HL-60/S4 (cell line): ENCODE measurements around the gene CDC34.

Experiments used
- in situ Hi-C: fragments of 300-500 bp; cut with MboI; formaldehyde crosslinking; loops from 2 replicates; pipeline ENCODE4 v1.14.3; 2022; ENCODE audit warnings: low sequenced_read_pairs

The CDC34 gene

DNA sequence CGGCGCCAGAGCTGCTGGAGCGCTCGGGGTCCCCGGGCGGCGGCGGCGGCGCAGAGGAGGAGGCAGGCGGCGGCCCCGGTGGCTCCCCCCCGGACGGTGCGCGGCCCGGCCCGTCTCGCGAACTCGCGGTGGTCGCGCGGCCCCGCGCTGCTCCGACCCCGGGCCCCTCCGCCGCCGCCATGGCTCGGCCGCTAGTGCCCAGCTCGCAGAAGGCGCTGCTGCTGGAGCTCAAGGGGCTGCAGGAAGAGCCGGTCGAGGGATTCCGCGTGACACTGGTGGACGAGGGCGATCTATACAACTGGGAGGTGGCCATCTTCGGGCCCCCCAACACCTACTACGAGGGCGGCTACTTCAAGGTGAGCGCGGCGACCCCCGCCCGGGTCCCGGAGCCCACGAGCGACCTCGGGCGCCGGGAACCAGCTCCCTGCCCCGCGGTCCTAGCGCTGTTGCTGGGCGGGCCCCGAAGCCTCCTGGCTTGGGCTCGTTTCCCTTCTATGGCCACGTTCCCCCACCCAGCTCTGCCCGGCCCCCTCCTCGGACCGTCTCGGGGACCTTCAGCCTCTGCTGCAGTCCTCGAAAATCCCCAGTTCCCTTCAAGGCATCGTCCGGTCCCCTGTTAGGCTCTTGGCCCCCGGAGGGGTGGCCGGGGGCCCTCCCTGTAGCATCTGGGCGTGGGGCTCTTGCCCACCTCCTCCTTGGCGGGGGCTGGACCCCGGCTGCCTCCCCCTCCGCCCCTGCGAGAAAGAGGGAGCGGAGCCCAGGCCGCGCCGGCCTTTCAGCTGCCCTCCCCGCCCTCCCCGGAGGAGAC lies at the start of gene CDC34:
Gene CDC34, plus strand, starts transcription at position 8 of the 808 bp plus-strand sequence. Its CDS starts 172 bp downstream, at position 180.
- in situ Hi-C loops, result no loop called here

DNA sequence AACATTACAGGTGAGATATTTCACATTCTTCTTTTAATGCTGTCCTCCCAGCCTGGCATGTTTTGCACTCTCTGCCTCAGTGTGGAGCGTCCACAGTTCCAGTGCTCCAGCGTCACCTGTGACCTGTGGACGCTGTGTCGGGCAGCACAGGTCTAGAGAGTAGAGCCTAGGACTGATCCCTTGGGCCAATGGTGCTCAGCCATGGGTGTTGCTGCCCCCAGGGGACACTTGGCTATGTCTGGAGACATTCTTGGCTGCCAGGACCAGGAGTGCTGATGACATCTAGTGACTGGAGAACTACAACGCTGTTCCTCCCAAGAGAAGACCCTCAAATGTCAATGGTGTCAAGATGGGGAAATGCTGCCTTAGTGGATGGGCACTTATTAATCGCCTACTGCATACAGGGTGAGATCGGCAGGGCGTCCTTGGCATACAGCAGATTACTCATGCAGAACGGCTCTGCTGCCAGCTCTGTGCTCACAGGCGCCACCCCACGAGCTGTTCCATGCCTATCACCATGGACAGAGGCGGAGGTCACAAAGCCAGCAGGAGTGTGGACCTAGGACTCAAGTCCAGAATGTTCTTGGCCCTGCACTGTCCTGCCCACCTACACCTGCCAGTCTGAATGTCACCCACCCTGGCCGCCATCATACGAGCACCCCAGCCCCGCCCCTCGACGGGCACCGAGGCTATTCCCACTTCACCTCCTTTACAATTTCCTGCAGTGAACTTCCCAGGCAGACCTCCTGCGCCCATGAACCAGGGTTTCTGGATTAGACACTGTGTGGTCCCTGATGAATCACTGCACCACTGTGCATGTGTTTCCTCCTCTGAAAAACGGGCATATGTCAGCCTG lies 49.1 kb upstream of the CDC34 start:
- in situ Hi-C loops, result no loop called here

GRCh38 chr19:483332-484072 lies 48.1 kb upstream of the CDC34 start:
- in situ Hi-C loops, result no loop called here

GRCh38 chr19:484494-484893 lies 47.1 kb upstream of the CDC34 start:
- in situ Hi-C loops, result no loop called here

DNA sequence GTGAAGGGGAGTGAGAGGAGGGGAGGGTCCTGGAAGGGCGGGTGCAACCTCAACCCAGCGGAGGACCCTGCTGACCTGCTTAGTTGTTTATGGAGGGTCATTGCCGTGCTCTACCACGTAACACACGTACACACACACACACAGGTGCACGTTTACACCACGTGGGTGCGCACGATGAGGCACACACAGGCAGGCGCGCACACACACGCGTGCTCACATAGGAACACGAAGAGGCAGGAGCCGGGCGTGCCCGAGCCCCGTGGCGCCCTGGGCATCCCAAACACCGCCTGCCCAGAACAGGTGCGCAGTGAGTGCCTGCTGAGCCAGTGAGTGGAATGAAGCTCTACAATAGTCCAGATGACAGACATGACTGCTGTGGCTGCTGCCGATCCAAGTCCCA lies 46.5 kb upstream of the CDC34 start:
- in situ Hi-C loops, result no loop called here

DNA sequence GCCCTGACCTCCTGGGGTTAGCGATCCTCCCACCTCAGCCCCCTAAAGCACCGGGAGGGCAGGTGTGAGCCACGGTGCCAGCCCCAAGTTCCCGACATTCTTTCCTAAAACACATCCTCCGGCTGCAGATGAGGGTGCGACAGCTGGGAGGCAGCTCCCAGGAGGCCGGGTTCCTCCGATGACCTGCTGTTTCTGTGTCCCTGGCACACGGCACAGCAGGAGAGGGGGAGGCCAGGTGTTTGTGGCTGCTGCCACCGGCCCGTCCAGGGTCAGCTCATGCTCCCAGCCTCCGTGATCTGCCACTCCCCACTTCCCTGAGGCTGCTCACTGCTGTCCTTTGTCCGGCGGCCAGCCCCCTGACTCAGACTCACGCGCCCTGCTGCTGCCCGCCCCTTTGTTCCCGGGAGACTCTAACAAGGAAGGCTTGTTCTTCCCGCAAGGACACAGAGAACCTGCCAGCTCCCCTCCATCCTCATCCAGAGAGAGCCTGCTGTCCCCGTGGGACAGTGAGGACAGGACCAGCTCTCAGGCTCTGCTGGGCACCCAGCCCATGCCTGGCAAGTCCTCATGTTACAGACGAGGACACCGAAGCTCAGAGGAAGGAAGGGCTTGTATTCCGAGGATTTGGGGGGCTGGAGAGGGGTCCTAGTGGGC lies 45.9 kb upstream of the CDC34 start:
- in situ Hi-C loops, result no loop called here

DNA sequence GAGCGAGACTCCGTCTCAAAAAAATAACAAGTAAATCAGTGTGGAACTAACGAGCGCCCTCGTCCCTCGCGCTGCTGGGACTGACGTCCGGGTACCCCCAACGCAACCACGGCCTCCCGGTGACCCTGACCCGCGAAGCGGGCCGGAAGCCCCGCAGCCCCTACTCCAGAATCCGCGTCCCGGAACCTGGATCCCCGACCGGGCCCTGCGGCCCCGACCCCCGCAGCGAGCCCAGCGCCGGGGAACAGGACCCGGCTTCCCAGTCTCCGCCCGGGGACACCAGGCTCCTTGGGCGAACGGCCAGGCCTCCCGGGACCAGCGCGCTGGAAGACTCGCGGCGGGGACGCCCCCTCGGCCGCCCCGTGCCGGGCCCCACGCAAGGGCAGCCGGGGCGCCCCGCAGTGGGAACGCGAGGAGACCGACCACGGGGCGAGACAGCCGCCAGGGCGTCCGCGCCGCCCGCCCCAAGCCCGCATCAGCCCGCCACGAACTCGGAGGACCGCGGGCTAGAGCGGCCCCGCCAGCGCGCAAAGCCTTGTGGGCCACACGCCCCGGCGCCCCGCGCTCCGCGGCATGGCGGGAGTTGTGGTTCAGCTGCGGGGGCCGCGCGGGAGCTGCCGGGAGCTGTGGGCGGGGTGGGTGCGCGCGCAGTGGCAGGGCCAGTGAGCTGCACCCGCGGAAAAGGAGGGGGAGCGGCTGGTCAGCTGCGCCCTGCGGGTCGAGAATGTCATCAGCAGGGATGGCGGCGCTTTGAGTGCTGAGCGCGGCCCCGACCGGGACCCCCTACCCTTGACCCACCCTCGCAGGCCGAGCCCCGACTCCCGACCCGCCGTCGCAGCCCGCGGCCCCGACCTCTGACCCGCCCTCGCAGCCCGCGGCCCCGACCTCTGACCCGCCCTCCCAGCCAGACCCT lies 42.8 kb upstream of the CDC34 start:
- in situ Hi-C loops, result no loop called here

DNA sequence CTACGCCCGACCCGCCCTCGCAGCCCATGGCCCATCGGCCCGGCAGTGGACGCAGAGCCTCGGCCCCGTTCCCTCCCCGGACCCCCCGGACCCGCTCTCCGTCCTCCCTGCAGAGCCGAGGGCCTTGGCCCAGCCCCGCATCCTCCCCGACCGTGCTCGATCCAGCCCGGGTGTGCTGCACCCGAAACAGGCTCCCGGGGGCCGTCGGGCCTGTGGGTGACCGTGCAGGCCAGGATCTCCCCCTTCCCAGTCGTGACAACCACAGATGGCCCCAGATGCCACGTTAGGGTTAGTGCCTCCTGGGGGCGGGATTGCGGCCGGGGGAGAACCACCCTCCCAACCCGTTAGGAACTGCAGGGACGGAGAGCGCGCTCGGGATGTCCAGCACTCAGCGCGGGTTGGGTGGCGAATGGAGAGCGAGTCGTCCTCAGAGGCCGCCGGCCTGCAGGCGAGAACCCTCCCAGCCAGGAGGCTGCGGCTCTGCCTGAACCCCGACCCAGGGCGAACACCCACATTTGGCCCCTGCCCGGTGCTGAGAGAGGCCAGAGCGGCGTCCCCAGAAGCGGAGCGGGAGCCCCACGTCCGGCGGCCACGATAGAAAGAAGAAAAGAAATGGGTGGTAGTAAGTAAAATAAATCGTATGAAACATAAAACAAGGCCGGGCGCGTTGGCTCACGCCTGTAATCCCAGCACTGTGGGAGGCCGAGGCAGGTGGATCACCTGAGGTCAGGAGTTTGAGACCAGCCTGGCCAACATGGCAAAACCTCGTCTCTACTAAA lies 42.0 kb upstream of the CDC34 start:
- in situ Hi-C loops, result no loop called here

GRCh38 chr19:491146-491741 lies 40.3 kb upstream of the CDC34 start:
- in situ Hi-C loops, result no loop called here

- in situ Hi-C loops, result no loop called here
Measured at GRCh38 chr19:492091-492531, 39.4 kb upstream of the CDC34 start.

- in situ Hi-C loops, result no loop called here
Measured at GRCh38 chr19:493391-494170, 38.0 kb upstream of the CDC34 start.

- in situ Hi-C loops, result no loop called here
Measured at GRCh38 chr19:494171-495080, 37.1 kb upstream of the CDC34 start.

GRCh38 chr19:495081-495401 lies 36.5 kb upstream of the CDC34 start:
- in situ Hi-C loops, result no loop called here

GRCh38 chr19:495402-496111 lies 36.0 kb upstream of the CDC34 start:
- in situ Hi-C loops, result no loop called here

- in situ Hi-C loops, result no loop called here
Measured at GRCh38 chr19:496112-496665, 35.4 kb upstream of the CDC34 start, which contains the start of gene MADCAM1. MADCAM1 (plus strand) TSS chr19:496486; CDS start chr19:496500, 14 bp downstream.

- in situ Hi-C loops, result no loop called here
Measured at GRCh38 chr19:496986-497385, 34.6 kb upstream of the CDC34 start.
